K562 (cell line): ENCODE measurements around the gene SLC48A1. TPM values are rescaled to one million over a fixed set of nuclear protein-coding genes. Genes with fewer than 3 reads are reported as not detected.

Experiments used
- ADNP ChIP-seq: fragments of 200-800 bp; sonication (Bioruptor generic); IDR thresholded peaks from 2 replicates; pipeline ENCODE4 v1.6.1; 2016; ENCODE audit warnings: missing genetic modification characterization, missing compliant biosample characterization
- CCNT2 ChIP-seq: IDR thresholded peaks from 2 replicates; pipeline ENCODE4 v1.6.1; 2011; ENCODE audit warnings: borderline replicate concordance, low read depth, mild to moderate bottlenecking, moderate library complexity, mixed read lengths, low read length; ENCODE audit not compliant: insufficient read length; ENCODE audit errors: extremely low read depth
- ESRRA ChIP-seq: fragments of 450-650 bp; IDR thresholded peaks from 2 replicates; pipeline ENCODE4 v1.6.1; 2014; ENCODE audit warnings: low read depth, mild to moderate bottlenecking, moderate library complexity, borderline replicate concordance
- JUND ChIP-seq, 2 experiments: IDR thresholded peaks; 2 replicates in 1 of 2; 3 replicates in 1 of 2; pipeline ENCODE4 v1.6.1; 2011; ENCODE audit warnings: borderline replicate concordance in 2 of 2, low read depth in 2 of 2, low read length in 2 of 2, improper control_type of control experiment in 1 of 2, missing biosample characterization in 1 of 2, missing genetic modification characterization in 1 of 2, missing genetic modification reagents in 1 of 2
- MCM2 ChIP-seq: fragments of 450-650 bp; IDR thresholded peaks from 2 replicates; pipeline ENCODE4 v1.6.1; 2017; ENCODE audit warnings: low read depth, mild to moderate bottlenecking
- MXI1 ChIP-seq: IDR thresholded peaks from 2 replicates; pipeline ENCODE4 v1.6.1; 2011; ENCODE audit warnings: low read depth, mild to moderate bottlenecking, improper control_type of control experiment, low read length
- NFATC3 ChIP-seq: fragments of 450-650 bp; IDR thresholded peaks from 2 replicates; pipeline ENCODE4 v1.6.1; 2017; ENCODE audit warnings: mild to moderate bottlenecking
- NFYB ChIP-seq: IDR thresholded peaks from 2 replicates; pipeline ENCODE4 v1.6.1; 2011; ENCODE audit warnings: mild to moderate bottlenecking, moderate library complexity; ENCODE audit not compliant: insufficient read length; ENCODE audit errors: extremely low read depth
- PRMT5 ChIP-seq: sonication (generic); formaldehyde crosslinking; IDR thresholded peaks from 2 replicates; pipeline ENCODE4 v1.5.0; 2020; ENCODE audit warnings: missing genetic modification reagents
- SIRT6 ChIP-seq: IDR thresholded peaks from one replicate; pipeline ENCODE4 v1.6.1; 2012; ENCODE audit warnings: low read depth, mild to moderate bottlenecking, control low read depth, inconsistent platforms, low read length, moderate library complexity
- YBX1 ChIP-seq: fragments of 450-650 bp; IDR thresholded peaks from 2 replicates; pipeline ENCODE4 v1.7.1; 2016; ENCODE audit warnings: mild to moderate bottlenecking
- polyA plus RNA-seq, 8 experiments: library from polyadenylated mRNA; depleted of rRNA in 4 of 8; stranded (reverse) in 5 of 8; unstranded in 3 of 8; fragments of >200 nt; fragmentation: Nextera tagmentation in 2 of 8; fragmentation: Illumina TruSeq in 1 of 8; extraction: Ambion mirVana in 2 of 8; extraction: Trizol in 1 of 8; gene quantifications; 2 replicates each; pipeline versions ENCODE4 v1.2.1 to v1.2.3, GENCODE V29; 2011 to 2014; ENCODE audit warnings: inconsistent platforms in 1 of 8, missing spikeins in 1 of 8
- total RNA-seq, 7 experiments: library from RNA; depleted of rRNA in 6 of 7; stranded (reverse); fragments of >200 nt in 6 of 7; fragmentation: Illumina TruSeq in 2 of 7; extraction: Trizol in 2 of 7; gene quantifications; 2 replicates each; pipeline versions ENCODE4 v1.2.1 to v1.2.3, GENCODE V29; 2011 to 2021; ENCODE audit warnings: low replicate concordance in 1 of 7
- TF ChIP-seq, protein P1 (sequence below): sonication (generic); formaldehyde crosslinking; IDR thresholded peaks from 2 replicates; pipeline ENCODE4 v1.9.0; 2022; ENCODE audit warnings: mild to moderate bottlenecking, missing genetic modification reagents
- TF ChIP-seq, protein P2 (sequence below): fragments of 450-650 bp; IDR thresholded peaks from 2 replicates; pipeline ENCODE4 v1.6.1; 2016
- TF ChIP-seq, protein P3 (sequence below): sonication (generic); formaldehyde crosslinking; IDR thresholded peaks from 2 replicates; pipeline ENCODE4 v1.8.1; 2023; ENCODE audit warnings: mild to moderate bottlenecking, missing genetic modification reagents, moderate library complexity
- TF ChIP-seq, protein P4 (sequence below): fragments of 450-650 bp; IDR thresholded peaks from 2 replicates; pipeline ENCODE4 v1.7.0; 2016; ENCODE audit warnings: borderline replicate concordance
- TF ChIP-seq, protein P5 (sequence below): fragments of 450-650 bp; formaldehyde crosslinking; IDR thresholded peaks from 2 replicates; pipeline ENCODE4 v1.4.0; 2022; ENCODE audit warnings: missing genetic modification characterization
- TF ChIP-seq, protein P6 (sequence below): fragments of 450-650 bp; conservative IDR thresholded peaks from 2 replicates; pipeline ENCODE4 v1.6.1; 2016; ENCODE audit warnings: missing genetic modification characterization, low read depth, mild to moderate bottlenecking, control low read depth, missing compliant biosample characterization

The SLC48A1 gene
- total and polyA plus RNA-seq, 9 of the 15 experiments (the other 6 are each of a cell fraction or from before 2014, with no cell fraction given): 10.7 to 37.5 (median 18.7) TPM

DNA sequence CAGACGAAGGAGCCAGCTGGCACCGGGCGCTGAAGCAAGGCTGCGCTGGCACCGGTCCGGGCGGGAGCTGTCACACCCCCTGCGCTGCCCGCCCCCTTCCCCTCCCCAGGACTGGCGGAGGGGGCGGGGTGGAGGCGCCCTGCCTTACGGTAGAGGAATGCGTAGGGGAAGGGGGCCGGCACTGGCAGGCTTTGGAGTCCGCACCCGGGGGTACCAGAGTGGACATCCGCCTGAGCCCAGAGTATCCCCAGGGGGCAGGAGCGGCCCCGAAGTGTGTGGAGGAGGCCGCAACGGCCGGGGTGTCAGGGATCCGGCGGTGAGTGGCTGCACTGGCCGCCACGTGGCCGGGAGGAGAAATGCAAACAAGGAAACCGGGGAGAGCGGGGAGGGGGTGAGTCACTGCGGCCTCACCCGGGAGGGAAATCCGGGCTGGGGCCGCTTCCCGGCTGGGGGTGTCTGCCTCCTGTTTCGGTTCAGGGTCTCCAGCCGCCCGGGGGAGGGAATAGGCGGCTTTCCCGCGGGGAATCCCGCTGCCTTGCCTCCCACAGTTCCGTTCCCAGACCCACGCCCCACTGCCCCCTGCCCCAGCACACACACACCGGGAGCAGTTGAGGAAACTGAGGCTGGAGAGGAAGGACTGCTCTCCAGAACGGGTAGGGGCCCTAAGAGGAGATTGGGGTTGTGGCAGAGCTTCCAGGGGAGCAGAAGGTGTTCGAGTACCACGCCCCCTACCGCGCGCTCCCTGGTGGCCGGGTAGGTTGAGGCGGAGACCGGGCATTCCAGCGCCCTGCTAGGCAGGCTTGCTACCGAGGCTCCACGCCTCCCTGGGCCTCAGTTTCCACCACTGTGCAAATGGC lies 14.0 kb upstream of the SLC48A1 start, which contains the start of gene RAPGEF3 (continued):
- TF ChIP-seq JUND (IDR thresholded peaks at IDR 0.05; ENCODE audit: borderline replicate concordance, low read depth, low read length): peak; percentile 79
- peak; percentile 81; the same call in 1 of the 3 replicates for TF ChIP-seq JUND (tag; IDR thresholded peaks at IDR 0.05; ENCODE audit: borderline replicate concordance, low read depth, low read length)
- TF ChIP-seq, protein P1, sequence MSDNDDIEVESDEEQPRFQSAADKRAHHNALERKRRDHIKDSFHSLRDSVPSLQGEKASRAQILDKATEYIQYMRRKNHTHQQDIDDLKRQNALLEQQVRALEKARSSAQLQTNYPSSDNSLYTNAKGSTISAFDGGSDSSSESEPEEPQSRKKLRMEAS (CRISPR knock-in tag): peak; percentile 96
- TF ChIP-seq, protein P2, sequence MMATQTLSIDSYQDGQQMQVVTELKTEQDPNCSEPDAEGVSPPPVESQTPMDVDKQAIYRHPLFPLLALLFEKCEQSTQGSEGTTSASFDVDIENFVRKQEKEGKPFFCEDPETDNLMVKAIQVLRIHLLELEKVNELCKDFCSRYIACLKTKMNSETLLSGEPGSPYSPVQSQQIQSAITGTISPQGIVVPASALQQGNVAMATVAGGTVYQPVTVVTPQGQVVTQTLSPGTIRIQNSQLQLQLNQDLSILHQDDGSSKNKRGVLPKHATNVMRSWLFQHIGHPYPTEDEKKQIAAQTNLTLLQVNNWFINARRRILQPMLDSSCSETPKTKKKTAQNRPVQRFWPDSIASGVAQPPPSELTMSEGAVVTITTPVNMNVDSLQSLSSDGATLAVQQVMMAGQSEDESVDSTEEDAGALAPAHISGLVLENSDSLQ: peak; percentile 61
- TF ChIP-seq, protein P3, sequence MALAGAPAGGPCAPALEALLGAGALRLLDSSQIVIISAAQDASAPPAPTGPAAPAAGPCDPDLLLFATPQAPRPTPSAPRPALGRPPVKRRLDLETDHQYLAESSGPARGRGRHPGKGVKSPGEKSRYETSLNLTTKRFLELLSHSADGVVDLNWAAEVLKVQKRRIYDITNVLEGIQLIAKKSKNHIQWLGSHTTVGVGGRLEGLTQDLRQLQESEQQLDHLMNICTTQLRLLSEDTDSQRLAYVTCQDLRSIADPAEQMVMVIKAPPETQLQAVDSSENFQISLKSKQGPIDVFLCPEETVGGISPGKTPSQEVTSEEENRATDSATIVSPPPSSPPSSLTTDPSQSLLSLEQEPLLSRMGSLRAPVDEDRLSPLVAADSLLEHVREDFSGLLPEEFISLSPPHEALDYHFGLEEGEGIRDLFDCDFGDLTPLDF: peak; percentile 48; the same call in 1 of the 2 replicates
- TF ChIP-seq MXI1: no peak
- TF ChIP-seq NFATC3: no peak
- TF ChIP-seq, protein P4, sequence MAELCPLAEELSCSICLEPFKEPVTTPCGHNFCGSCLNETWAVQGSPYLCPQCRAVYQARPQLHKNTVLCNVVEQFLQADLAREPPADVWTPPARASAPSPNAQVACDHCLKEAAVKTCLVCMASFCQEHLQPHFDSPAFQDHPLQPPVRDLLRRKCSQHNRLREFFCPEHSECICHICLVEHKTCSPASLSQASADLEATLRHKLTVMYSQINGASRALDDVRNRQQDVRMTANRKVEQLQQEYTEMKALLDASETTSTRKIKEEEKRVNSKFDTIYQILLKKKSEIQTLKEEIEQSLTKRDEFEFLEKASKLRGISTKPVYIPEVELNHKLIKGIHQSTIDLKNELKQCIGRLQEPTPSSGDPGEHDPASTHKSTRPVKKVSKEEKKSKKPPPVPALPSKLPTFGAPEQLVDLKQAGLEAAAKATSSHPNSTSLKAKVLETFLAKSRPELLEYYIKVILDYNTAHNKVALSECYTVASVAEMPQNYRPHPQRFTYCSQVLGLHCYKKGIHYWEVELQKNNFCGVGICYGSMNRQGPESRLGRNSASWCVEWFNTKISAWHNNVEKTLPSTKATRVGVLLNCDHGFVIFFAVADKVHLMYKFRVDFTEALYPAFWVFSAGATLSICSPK: no peak
- no peak for TF ChIP-seq YBX1
- TF ChIP-seq, protein P5, sequence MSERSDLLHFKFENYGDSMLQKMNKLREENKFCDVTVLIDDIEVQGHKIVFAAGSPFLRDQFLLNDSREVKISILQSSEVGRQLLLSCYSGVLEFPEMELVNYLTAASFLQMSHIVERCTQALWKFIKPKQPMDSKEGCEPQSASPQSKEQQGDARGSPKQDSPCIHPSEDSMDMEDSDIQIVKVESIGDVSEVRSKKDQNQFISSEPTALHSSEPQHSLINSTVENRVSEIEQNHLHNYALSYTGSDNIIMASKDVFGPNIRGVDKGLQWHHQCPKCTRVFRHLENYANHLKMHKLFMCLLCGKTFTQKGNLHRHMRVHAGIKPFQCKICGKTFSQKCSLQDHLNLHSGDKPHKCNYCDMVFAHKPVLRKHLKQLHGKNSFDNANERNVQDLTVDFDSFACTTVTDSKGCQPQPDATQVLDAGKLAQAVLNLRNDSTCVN: no peak
- TF ChIP-seq PRMT5 (CRISPR knock-in tag): no peak
- TF ChIP-seq CCNT2: no peak
- no peak for TF ChIP-seq MCM2
- TF ChIP-seq NFYB: no peak
- no peak for TF ChIP-seq ADNP (tag)
- no peak for TF ChIP-seq SIRT6
- peak; percentile 13; the same call in 1 of the 2 replicates for TF ChIP-seq ESRRA
- TF ChIP-seq, protein P6, sequence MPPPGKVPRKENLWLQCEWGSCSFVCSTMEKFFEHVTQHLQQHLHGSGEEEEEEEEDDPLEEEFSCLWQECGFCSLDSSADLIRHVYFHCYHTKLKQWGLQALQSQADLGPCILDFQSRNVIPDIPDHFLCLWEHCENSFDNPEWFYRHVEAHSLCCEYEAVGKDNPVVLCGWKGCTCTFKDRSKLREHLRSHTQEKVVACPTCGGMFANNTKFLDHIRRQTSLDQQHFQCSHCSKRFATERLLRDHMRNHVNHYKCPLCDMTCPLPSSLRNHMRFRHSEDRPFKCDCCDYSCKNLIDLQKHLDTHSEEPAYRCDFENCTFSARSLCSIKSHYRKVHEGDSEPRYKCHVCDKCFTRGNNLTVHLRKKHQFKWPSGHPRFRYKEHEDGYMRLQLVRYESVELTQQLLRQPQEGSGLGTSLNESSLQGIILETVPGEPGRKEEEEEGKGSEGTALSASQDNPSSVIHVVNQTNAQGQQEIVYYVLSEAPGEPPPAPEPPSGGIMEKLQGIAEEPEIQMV (tag): no peak
